ENCODE measurements around the gene FANCM.

- TF ChIP-seq SRF (CRISPR knock-in tag; IDR thresholded peaks at IDR 0.05) (no peak), RBBP5 (IDR thresholded peaks at IDR 0.05; ENCODE audit: borderline replicate concordance, insufficient read depth, low read length, poor library complexity, severe bottlenecking) (no peak), KDM4B (IDR thresholded peaks at IDR 0.05; ENCODE audit: borderline replicate concordance in 2 of 2, low read depth in 1 of 2) (no peak), ZNF175 (CRISPR knock-in tag; IDR thresholded peaks at IDR 0.05; ENCODE audit: low read depth) (no peak), ATF3 (IDR thresholded peaks at IDR 0.05) (no peak), ATF3 (CRISPR knock-in tag; conservative IDR thresholded peaks at IDR 0.05) (no peak), FOXA1 (IDR thresholded peaks at IDR 0.05; ENCODE audit: borderline replicate concordance) (no peak), CTCF (IDR thresholded peaks at IDR 0.05 in 2 of 3, conservative IDR thresholded peaks at IDR 0.05 in 1 of 3; ENCODE audit: insufficient read depth in 2 of 3, low read depth in 1 of 3, low read length in 3 of 3) (no peak), NRF1 (conservative IDR thresholded peaks at IDR 0.05 in 1 of 2, IDR thresholded peaks at IDR 0.05 in 1 of 2) (no peak), SAP30 (IDR thresholded peaks at IDR 0.05; ENCODE audit: borderline replicate concordance, insufficient read depth, low read depth, low read length, poor library complexity, severe bottlenecking) (no peak), SMC3 (conservative IDR thresholded peaks at IDR 0.05; ENCODE audit: insufficient read depth, low read depth, low read length) (no peak), POLR2AphosphoS5 (IDR thresholded peaks at IDR 0.05; ENCODE audit: control insufficient read depth, insufficient read depth, low read depth, low read length) (no peak), SMARCE1 (IDR thresholded peaks at IDR 0.05) (no peak), CHD2 (IDR thresholded peaks at IDR 0.05; ENCODE audit: low read depth, low read length) (no peak)
These were observed 22.6 kb upstream of the FANCM start for GRCh38 chr14:45112896-45113781.
